HEK293T (cell line): Measurements from ENCODE around the gene KCMF1.

Source experiments
- CTCF ChIA-PET: fragments of 350-600 bp; formaldehyde crosslinking; extraction: SDS; loops from one replicate; lab custom pipeline; 2021; ENCODE audit warnings: antibody characterized with exemption, inconsistent platforms; lab: Yijun Ruan, JAX
- POLR2A ChIA-PET: fragments of 350-600 bp; formaldehyde crosslinking; extraction: SDS; loops from one replicate; lab custom pipeline; 2020; ENCODE audit warnings: antibody characterized with exemption, inconsistent platforms; lab: Yijun Ruan, JAX
- DNase-seq: peaks from one replicate; pipeline ENCODE4 v3.0.0; 2012; ENCODE audit warnings: mixed read lengths; ENCODE audit errors: extremely low spot score
- ARNT ChIP-seq: fragments of 450-650 bp; IDR thresholded peaks from 2 replicates; pipeline ENCODE4 v1.6.1; 2017; ENCODE audit warnings: mild to moderate bottlenecking
- BHLHE40 ChIP-seq: fragments of 450-650 bp; IDR thresholded peaks from 2 replicates; pipeline ENCODE4 v1.6.1; 2016; ENCODE audit warnings: mild to moderate bottlenecking, moderate library complexity, borderline replicate concordance
- CTBP1 ChIP-seq: fragments of 450-650 bp; IDR thresholded peaks from 2 replicates; pipeline ENCODE4 v1.6.1; 2016; ENCODE audit warnings: borderline replicate concordance
- ELF4 ChIP-seq: fragments of 450-650 bp; IDR thresholded peaks from 2 replicates; pipeline ENCODE4 v1.6.1; 2017; ENCODE audit warnings: antibody characterized with exemption
- FOXA1 ChIP-seq: fragments of 450-650 bp; IDR thresholded peaks from 2 replicates; pipeline ENCODE4 v1.6.1; 2016; ENCODE audit warnings: mild to moderate bottlenecking
- FOXK2 ChIP-seq: fragments of 450-650 bp; IDR thresholded peaks from 2 replicates; pipeline ENCODE4 v1.6.1; 2016; ENCODE audit warnings: mild to moderate bottlenecking
- FOXM1 ChIP-seq: fragments of 450-650 bp; IDR thresholded peaks from 2 replicates; pipeline ENCODE4 v1.6.1; 2017; ENCODE audit warnings: mild to moderate bottlenecking, borderline replicate concordance
- HDGF ChIP-seq: fragments of 450-650 bp; IDR thresholded peaks from 2 replicates; pipeline ENCODE4 v1.6.1; 2017; ENCODE audit warnings: antibody characterized with exemption, borderline replicate concordance
- L3MBTL2 ChIP-seq: fragments of 450-650 bp; conservative IDR thresholded peaks from 2 replicates; pipeline ENCODE4 v1.6.1; 2016; ENCODE audit warnings: mild to moderate bottlenecking
- LEF1 ChIP-seq: fragments of 450-650 bp; IDR thresholded peaks from 2 replicates; pipeline ENCODE4 v1.6.1; 2017; ENCODE audit warnings: mild to moderate bottlenecking, borderline replicate concordance
- NFRKB ChIP-seq: fragments of 450-650 bp; IDR thresholded peaks from 2 replicates; pipeline ENCODE4 v1.6.1; 2016; ENCODE audit warnings: mild to moderate bottlenecking, moderate library complexity
- PKNOX1 ChIP-seq: fragments of 450-650 bp; IDR thresholded peaks from 2 replicates; pipeline ENCODE4 v1.6.1; 2016
- SP1 ChIP-seq: fragments of 450-650 bp; IDR thresholded peaks from 2 replicates; pipeline ENCODE4 v1.6.1; 2017
- SUZ12 ChIP-seq: fragments of 450-650 bp; IDR thresholded peaks from 2 replicates; pipeline ENCODE4 v1.6.1; 2016; ENCODE audit warnings: mild to moderate bottlenecking
- TARDBP ChIP-seq: fragments of 450-650 bp; IDR thresholded peaks from 2 replicates; pipeline ENCODE4 v1.6.1; 2016
- ZNF384 ChIP-seq: fragments of 450-650 bp; IDR thresholded peaks from 2 replicates; pipeline ENCODE4 v1.6.1; 2016

KCMF1 gene

GRCh38 chr2:84971510-84972206 lies 697 bp downstream of the KCMF1 start:
- TF ChIP-seq SP1: no peak
- TF ChIP-seq ELF4: no peak
- no peak for TF ChIP-seq ZNF384
- TF ChIP-seq TARDBP: no peak
- no peak for TF ChIP-seq FOXK2
- TF ChIP-seq PKNOX1: no peak
- TF ChIP-seq CTBP1: no peak
- TF ChIP-seq L3MBTL2: peak; percentile 20; the same call in 1 of the 2 replicates
- no peak for TF ChIP-seq ARNT
- DNase-seq: peak; percentile 51
- ChIA-PET POLR2A (interaction anchor here (1.0 to 2.3 kb wide), 4 partner anchors 13 to 567 kb away, joined by 3 to 11 read pairs (median 4); no protein-coding TSS in a partner anchor), CTCF (interaction anchor here (1.1 to 1.8 kb wide), 2 partner anchors 45 kb away, joined by 3 to 4 read pairs; no protein-coding TSS in a partner anchor)

- CTCF ChIA-PET: interaction anchor here (1.4 to 1.8 kb wide), 2 partner anchors 43 to 46 kb away, joined by 4 read pairs; no protein-coding TSS in a partner anchor
- POLR2A ChIA-PET: interaction anchor here (1.4 to 2.3 kb wide), 2 partner anchors 13 to 47 kb away, joined by 7 to 11 read pairs; no protein-coding TSS in a partner anchor
- no peak for TF ChIP-seq PKNOX1
- TF ChIP-seq HDGF: no peak
- no peak for TF ChIP-seq LEF1
- no peak for DNase-seq
Measured at GRCh38 chr2:84972207-84972783, 1.3 kb downstream of the KCMF1 start.

GRCh38 chr2:84972932-84973331 lies 2.0 kb downstream of the KCMF1 start:
- ChIA-PET CTCF (interaction anchor here (1.4 to 1.8 kb wide), 2 partner anchors 42 to 46 kb away, joined by 4 read pairs; no protein-coding TSS in a partner anchor), POLR2A (interaction anchor here (1.4 kb wide), 1 partner anchor 47 kb away, joined by 7 read pairs; no protein-coding TSS in a partner anchor)
- no peak for DNase-seq
- no peak for TF ChIP-seq FOXK2

GRCh38 chr2:84980263-84980983 lies 9.5 kb downstream of the KCMF1 start:
- DNase-seq: no peak
- POLR2A ChIA-PET: no interaction called here
- CTCF ChIA-PET: interaction anchor here (0.6 kb wide), 1 partner anchor 11 kb away, joined by 3 read pairs; no protein-coding TSS in a partner anchor
- TF ChIP-seq PKNOX1 (no peak), TARDBP (no peak), CTBP1 (no peak), NFRKB (no peak), ZNF384 (no peak), ELF4 (no peak), BHLHE40 (no peak), FOXA1 (no peak), LEF1 (no peak), FOXK2 (no peak), L3MBTL2 (no peak), SP1 (no peak), SUZ12 (no peak)

- CTCF ChIA-PET: no interaction called here
Measured at GRCh38 chr2:84986018-84986417, 15.1 kb downstream of the KCMF1 start.

More at GRCh38 chr2:84986018-84986417, 15.1 kb downstream of the KCMF1 start:
- no peak for DNase-seq
- POLR2A ChIA-PET: no interaction called here
- no peak for TF ChIP-seq PKNOX1
- no peak for TF ChIP-seq ELF4
- no peak for TF ChIP-seq FOXK2
- no peak for TF ChIP-seq SP1
- no peak for TF ChIP-seq ARNT
- no peak for TF ChIP-seq FOXM1
- TF ChIP-seq SUZ12: no peak
- no peak for TF ChIP-seq FOXA1
- no peak for TF ChIP-seq HDGF
- TF ChIP-seq L3MBTL2: no peak
- no peak for TF ChIP-seq CTBP1
- no peak for TF ChIP-seq NFRKB
- TF ChIP-seq TARDBP: no peak
- no peak for TF ChIP-seq ZNF384
- no peak for TF ChIP-seq BHLHE40
- TF ChIP-seq LEF1: no peak
